ENCODE data around the gene ROCK2.

The ROCK2 gene

GRCh38 chr2:11227595-11227994 is 116.8 kb downstream of the ROCK2 start:
- DNase-seq, result no peak

GRCh38 chr2:11224887-11225286 is 119.5 kb downstream of the ROCK2 start:
- DNase-seq, result no peak

DNA sequence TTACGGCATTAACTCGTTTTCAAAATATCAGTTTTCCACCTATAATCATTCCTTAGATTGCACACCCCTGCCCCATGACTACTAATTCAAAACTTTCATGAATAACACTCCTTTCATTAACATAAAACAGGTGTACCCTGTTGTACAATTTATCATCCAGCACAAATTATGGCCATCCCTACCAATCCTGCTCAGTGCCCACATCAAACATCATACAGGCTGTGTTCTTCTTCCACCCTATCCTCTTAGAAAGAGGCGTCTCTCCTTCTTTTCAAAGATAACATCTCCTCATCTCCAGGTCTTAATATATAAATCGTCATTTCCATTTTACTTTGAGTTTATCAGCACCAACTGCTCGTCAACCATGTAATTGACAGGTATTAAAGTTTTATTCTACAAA is 121.6 kb downstream of the ROCK2 start:
- DNase-seq, result no peak

DNA sequence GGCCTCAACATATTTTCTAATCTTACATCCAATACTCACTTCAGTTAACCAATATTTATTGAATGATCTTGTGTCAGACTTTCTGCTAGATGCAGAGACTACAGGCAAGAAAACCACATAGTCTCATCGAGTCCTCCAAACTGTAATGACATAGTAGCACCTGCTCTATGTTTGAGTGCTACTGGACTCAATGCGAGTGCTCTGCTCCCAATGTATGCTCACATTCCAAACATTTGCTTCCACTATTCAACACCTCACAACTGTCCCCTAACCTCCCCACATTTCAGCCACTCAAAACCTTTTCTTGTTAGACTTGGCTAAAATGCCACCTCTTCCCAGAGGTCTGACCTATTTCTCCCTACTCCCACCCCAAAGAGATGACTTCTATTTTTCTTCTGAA is 124.0 kb downstream of the ROCK2 start:
- no peak for DNase-seq

- DNase-seq, result no peak
These were observed 129.0 kb downstream of the ROCK2 start for GRCh38 chr2:11215407-11215806.

DNA sequence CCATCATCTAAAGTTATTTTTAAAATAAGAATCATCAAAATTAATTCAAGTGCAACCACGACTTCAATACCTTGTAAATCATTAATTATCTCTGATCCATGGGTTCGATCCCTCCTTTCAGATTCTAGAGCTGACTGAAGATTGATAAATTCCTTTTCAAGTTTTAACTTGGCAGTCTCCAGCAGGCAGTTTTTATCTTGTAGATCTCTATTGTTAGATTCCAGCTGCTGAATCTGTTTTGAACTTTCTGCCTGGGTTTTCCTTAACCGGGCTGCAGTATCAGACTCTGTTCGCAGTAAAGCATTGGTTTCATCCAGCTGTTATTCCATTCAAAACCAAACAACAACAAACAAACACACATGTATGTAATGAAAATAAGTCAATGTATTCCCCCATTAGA is 129.7 kb downstream of the ROCK2 start:
- DNase-seq, result no peak

GRCh38 chr2:11213975-11214374 is 130.5 kb downstream of the ROCK2 start:
- DNase-seq, result no peak

- DNase-seq, result no peak
These were observed 131.3 kb downstream of the ROCK2 start for GRCh38 chr2:11213090-11213638.

GRCh38 chr2:11212645-11213044 is 131.8 kb downstream of the ROCK2 start:
- no peak for DNase-seq

- no peak for DNase-seq
These were observed 136.4 kb downstream of the ROCK2 start for GRCh38 chr2:11208083-11208482.

- no peak for DNase-seq
These were observed 141.0 kb downstream of the ROCK2 start for GRCh38 chr2:11203480-11203879.

- DNase-seq, result no peak
These were observed 142.5 kb downstream of the ROCK2 start for GRCh38 chr2:11201969-11202368.

GRCh38 chr2:11200651-11201050 is 143.8 kb downstream of the ROCK2 start:
- no peak for DNase-seq

DNA sequence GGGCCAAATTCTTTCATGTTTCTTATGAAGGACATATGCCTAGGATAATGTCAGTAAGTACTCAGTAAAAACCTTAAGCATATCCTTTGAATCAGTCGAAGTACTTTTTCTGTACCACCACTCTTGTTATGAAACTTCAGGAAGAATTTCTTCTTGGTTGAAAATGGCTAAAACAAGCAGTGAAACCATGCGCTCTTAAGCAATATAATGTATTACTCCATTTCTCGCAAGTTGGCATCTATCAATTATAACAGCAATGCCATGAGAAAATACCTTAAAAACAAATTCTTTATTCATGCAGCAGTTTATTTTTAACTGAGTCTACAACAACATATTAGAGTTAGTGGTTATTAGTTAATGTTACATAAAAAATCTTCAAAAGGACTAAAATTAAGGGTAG is 148.2 kb downstream of the ROCK2 start:
- DNase-seq, result no peak

DNA sequence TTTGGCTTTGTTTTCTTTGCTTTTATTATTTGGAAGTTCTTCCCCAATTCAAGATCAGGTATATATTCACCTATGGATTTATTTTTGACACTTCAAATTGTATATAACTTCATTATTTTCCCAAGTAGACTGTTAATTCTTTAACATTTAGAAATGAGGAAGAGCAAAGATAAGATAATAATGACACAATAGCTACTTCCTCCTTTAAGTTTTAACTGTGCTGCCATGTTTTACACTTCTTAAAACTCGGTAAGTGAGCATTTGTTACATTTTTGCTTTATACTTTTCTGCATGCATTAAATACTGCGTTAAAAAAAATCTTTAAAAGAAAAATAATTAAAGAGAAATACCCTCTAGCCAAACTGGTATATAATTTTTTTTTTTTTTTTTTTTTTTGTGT is 156.7 kb downstream of the ROCK2 start:
- no peak for DNase-seq

GRCh38 chr2:11187083-11187619 is 157.3 kb downstream of the ROCK2 start:
- DNase-seq, result no peak

- no peak for DNase-seq
These were observed 158.3 kb downstream of the ROCK2 start for GRCh38 chr2:11186145-11186544.

GRCh38 chr2:11182951-11183350 is 161.5 kb downstream of the ROCK2 start:
- no peak for DNase-seq

DNA sequence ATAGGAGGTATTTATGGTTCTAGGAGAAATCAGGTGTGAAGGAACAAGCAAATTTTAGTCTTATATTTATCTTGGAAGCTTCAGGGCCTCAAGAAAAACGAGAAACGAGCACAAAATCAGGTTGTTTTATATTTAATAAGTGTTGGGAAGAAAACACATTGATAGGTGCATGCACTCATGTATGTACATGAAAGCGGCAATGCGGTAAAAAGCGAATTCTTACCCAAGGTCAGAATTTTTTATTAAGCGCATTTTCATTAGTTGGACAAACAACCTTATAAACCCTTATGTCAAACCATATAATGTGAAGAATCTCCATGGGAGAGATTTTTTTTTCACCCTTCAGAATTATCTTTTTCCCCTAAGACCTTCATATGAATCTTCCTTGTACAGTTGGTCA is 163.8 kb downstream of the ROCK2 start:
- no peak for DNase-seq

DNA sequence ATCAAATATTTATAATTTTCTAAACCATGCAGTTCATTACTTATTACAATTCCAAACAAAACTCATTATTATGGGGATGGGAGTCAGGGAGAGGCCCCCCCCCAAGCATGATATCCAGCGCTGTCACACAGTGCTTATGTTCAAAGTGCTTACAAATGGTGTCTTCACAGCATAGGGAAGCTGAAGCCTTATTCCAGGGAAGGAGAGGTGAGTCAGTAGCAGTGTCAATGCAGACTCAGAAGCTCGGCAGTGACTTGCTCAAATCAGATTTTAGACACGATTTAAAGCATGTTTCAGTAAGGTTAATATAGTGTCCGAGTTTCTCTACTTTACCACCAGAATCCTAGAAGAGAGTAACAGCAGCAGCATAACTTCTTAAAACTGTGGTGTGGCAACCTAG is 164.5 kb downstream of the ROCK2 start:
- no peak for DNase-seq

DNA sequence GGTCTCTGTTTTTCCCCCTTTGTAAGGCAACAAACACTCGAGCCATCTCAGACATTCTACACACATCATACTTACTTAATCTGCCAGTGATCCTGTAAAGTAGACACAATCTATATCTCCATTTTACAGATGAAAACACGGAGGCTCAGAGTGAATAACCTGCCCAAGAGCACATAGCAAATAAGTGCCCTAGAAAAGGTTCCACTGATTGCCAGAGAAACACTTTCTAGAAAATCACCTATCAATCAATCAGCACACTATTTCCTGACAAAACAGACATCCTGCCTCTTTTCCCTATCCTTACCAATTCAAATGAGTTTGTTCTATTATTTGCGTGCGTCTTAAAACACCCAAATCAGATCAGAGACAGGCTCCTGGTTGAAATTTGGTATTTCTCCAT is 165.2 kb downstream of the ROCK2 start:
- DNase-seq, result no peak

GRCh38 chr2:11177871-11178690 is 166.4 kb downstream of the ROCK2 start:
- DNase-seq, result no peak

DNA sequence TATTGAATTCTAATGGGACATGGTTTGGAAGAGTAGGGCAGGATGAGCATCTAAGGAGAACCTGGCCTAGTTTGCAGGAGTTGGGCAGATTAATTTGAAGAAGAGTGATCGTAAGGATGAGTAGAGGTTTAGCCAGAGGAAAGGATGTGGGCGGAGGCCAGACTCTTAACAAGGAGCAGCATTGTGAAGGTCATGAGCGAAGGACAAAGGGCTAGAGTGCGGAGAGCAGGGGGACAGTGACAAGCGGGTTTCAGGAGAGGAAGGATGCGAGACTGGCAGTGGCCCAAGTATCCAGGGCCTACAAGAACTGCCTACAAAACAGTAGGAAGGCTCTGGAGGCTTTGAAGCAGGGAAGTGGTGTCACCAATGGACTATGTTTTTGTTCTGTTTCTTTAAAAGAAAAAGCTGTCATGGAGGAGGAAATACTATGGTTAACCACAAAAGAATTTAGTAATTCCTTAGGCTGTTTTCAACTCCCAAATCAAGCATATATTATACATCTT is 169.1 kb downstream of the ROCK2 start:
- DNase-seq, result no peak

DNA sequence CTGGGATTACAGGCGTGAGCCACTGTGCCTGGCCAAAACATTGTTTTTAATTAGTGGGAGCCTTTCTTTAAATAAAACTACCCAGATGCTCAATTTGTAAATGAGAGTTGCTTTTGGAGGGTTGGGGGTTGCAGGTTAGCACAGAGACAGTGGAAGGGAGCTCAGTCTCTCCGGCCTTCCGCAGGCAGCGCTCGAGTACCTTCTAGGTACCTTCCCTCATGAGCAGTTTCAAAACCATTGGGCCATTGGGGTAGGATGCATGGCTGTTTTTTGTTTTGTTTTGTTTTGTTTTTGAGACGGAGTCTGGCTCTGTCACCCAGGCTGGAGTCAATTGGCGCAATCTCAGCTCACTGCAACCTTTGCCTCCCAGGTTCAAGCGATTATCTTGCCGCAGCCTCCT is 170.2 kb downstream of the ROCK2 start:
- DNase-seq, result no peak

All from activated CD4-positive, alpha-beta T cell treated with anti-CD3 and anti-CD28 coated beads, Interleukin-2, amount 50 U/mL, for 4 hours (primary cell).